Measurements from ENCODE around the gene ATG9B.
"Not testable (repeated sequence)": the region's sequence is repeated elsewhere in the genome, so short reads cannot be mapped to it uniquely, and the experiment has no call there.

ATG9B gene

GRCh38 chr7:151014950-151015349, 9.3 kb downstream of the ATG9B start:
- no peak for DNase-seq

- no peak for DNase-seq
Measured at GRCh38 chr7:151013733-151014497, 10.4 kb downstream of the ATG9B start.

- no peak for DNase-seq
Measured at GRCh38 chr7:151013356-151013732, 10.9 kb downstream of the ATG9B start.

- no peak for DNase-seq
Measured at GRCh38 chr7:151012911-151013347, 11.4 kb downstream of the ATG9B start.

- no peak for DNase-seq
Measured at GRCh38 chr7:151012031-151012692, 12.1 kb downstream of the ATG9B start.

GRCh38 chr7:151011616-151012015, 12.7 kb downstream of the ATG9B start:
- DNase-seq, result not testable (repeated sequence)

- no peak for DNase-seq
Measured at GRCh38 chr7:151011097-151011409, 13.2 kb downstream of the ATG9B start.

GRCh38 chr7:151010307-151011096, 13.8 kb downstream of the ATG9B start:
- no peak for DNase-seq

GRCh38 chr7:151010037-151010306, 14.3 kb downstream of the ATG9B start:
- DNase-seq, result no peak

- DNase-seq, result no peak
Measured at GRCh38 chr7:151009327-151010036, 14.8 kb downstream of the ATG9B start.

- DNase-seq, result no peak
Measured at GRCh38 chr7:151008511-151009323, 15.6 kb downstream of the ATG9B start.

GRCh38 chr7:151008143-151008510, 16.2 kb downstream of the ATG9B start:
- no peak for DNase-seq

GRCh38 chr7:151007469-151007898, 16.8 kb downstream of the ATG9B start:
- DNase-seq, result no peak

- no peak for DNase-seq
Measured at GRCh38 chr7:151006590-151007300, 17.5 kb downstream of the ATG9B start.

GRCh38 chr7:151005566-151005965, 18.7 kb downstream of the ATG9B start:
- DNase-seq, result no peak

GRCh38 chr7:151003572-151003971, 20.7 kb downstream of the ATG9B start:
- DNase-seq, result no peak

GRCh38 chr7:151001546-151001945, 22.7 kb downstream of the ATG9B start:
- DNase-seq, result no peak

- DNase-seq, result no peak
Measured at GRCh38 chr7:151000897-151001495, 23.3 kb downstream of the ATG9B start.

GRCh38 chr7:150999497-151000230, 24.6 kb downstream of the ATG9B start:
- no peak for DNase-seq

- DNase-seq, result no peak
Measured at GRCh38 chr7:150999001-150999400, 25.3 kb downstream of the ATG9B start.

- DNase-seq, result no peak
Measured at GRCh38 chr7:150998341-150998740, 26.0 kb downstream of the ATG9B start.

Measured in NK-92 treated with Interleukin-12 subunit alpha and Interleukin-12 subunit beta, amount 100 ng/mL, for 24 hours (cell line).